DOHH2 (cell line): ENCODE results near the gene SLC35B2.

Experiments
- CTCF ChIP-seq: fragments of 200-600 bp; sonication (generic); IDR thresholded peaks from one replicate; pipeline ENCODE4 v1.5.1; 2014; ENCODE audit warnings: antibody characterized with exemption, mild to moderate bottlenecking, low read depth, low read length; ENCODE audit not compliant: poor library complexity, severe bottlenecking
- EZH2phosphoT487 ChIP-seq: fragments of 200-600 bp; sonication (generic); IDR thresholded peaks from 2 replicates; pipeline ENCODE4 v1.6.1; 2017; ENCODE audit warnings: borderline replicate concordance, mild to moderate bottlenecking, antibody characterized with exemption, low read length, moderate library complexity, mixed read lengths

- TF ChIP-seq CTCF (no peak), EZH2phosphoT487 (no peak)
Measured at GRCh38 chr6:44292661-44293365, 35.5 kb upstream of the SLC35B2 start.
